Thyroid gland (tissue), 4 donors: ENCODE data around the gene HSH2D.

ENCODE experiments used
- CTCF ChIP-seq, 6 experiments: fragments of 200-600 bp in 3 of 6; fragments of 450-650 bp in 3 of 6; sonication (generic) in 3 of 6; IDR thresholded peaks; one replicate each; pipeline ENCODE4 v1.5.1; 2016 to 2019; ENCODE audit warnings: antibody characterized with exemption in 6 of 6, mild to moderate bottlenecking in 2 of 6, inconsistent platforms in 1 of 6, moderate library complexity in 1 of 6
- POLR2A ChIP-seq, 2 donors: fragments of 450-650 bp; IDR thresholded peaks; one replicate each; pipeline ENCODE4 v1.6.1; 2017; ENCODE audit warnings: antibody characterized with exemption in 2 of 2, mild to moderate bottlenecking in 2 of 2, moderate library complexity in 1 of 2

- no peak for TF ChIP-seq CTCF (IDR thresholded peaks at IDR 0.05)
- TF ChIP-seq POLR2A (IDR thresholded peaks at IDR 0.05): no peak
Observed at GRCh38 chr19:16206046-16206605, 62.6 kb downstream of the HSH2D start.
